Activated CD4-positive, alpha-beta T cell treated with anti-CD3 and anti-CD28 coated beads, Interleukin-2, amount 10 ng/mL, durations not matched to agents 7 days and 5 days (primary cell): Measurements from ENCODE around the gene PSTPIP1. TPM values are rescaled to one million over a fixed set of nuclear protein-coding genes. Genes with fewer than 3 reads are reported as not detected.

ENCODE experiments used
- CTCF ChIA-PET: fragments of 350-600 bp; sonication (Branson Sonifier 250); formaldehyde crosslinking; loops from one replicate; lab custom pipeline; 2021; ENCODE audit warnings: antibody characterized with exemption; lab: Charles Lee
- POLR2A ChIA-PET: fragments of 350-600 bp; sonication (Branson Sonifier 250); formaldehyde crosslinking; loops from one replicate; lab custom pipeline; 2021; ENCODE audit warnings: antibody characterized with exemption; lab: Charles Lee
- DNase-seq: peaks from one replicate; pipeline ENCODE4 v3.0.0-alpha.2; 2020
- H3K27ac Mint-ChIP-seq: one replicate; pipeline ENCODE4 v1.8.0; 2021; ENCODE audit warnings: mild to moderate bottlenecking, moderate library complexity, mixed read lengths
- H3K27me3 Mint-ChIP-seq: one replicate; pipeline ENCODE4 v1.8.0; 2021; ENCODE audit warnings: mixed read lengths
- H3K36me3 Mint-ChIP-seq: one replicate; pipeline ENCODE4 v1.8.0; 2021; ENCODE audit warnings: low read depth, mixed read lengths
- H3K4me1 Mint-ChIP-seq: one replicate; pipeline ENCODE4 v1.8.0; 2021; ENCODE audit warnings: mixed read lengths
- H3K4me3 Mint-ChIP-seq: one replicate; pipeline ENCODE4 v1.8.0; 2021; ENCODE audit warnings: mild to moderate bottlenecking, moderate library complexity, mixed read lengths
- H3K9me3 Mint-ChIP-seq: one replicate; pipeline ENCODE4 v1.8.0; 2021; ENCODE audit warnings: mixed read lengths
- total RNA-seq, 2 experiments: library from RNA; stranded (reverse); gene quantifications; one replicate each; pipeline ENCODE4 v1.2.3, GENCODE V29; 2021

PSTPIP1 gene
- total RNA-seq, 2 experiments from 2014 or later, result 135 to 176 TPM

- Mint-ChIP-seq H3K4me3 (no peak overlapping the region), H3K36me3 (peaks cover 69% of the 10 kb centered on the region), H3K27me3 (no peaks in the 10 kb centered on the region), H3K27ac (no peak overlapping the region), H3K9me3 (peaks cover 2% of the 10 kb centered on the region), H3K4me1 (peaks cover 9% of the 10 kb centered on the region)
- ChIA-PET POLR2A (no interaction called here), CTCF (interaction anchor here (1.1 to 2.8 kb wide), 7 partner anchors 10 to 59 kb away, joined by 3 to 12 read pairs (median 4); partner anchors contain the start of gene PSTPIP1)
- no peak for DNase-seq
These were observed 37.2 kb downstream of the PSTPIP1 start for GRCh38 chr15:77032052-77032646.

DNA sequence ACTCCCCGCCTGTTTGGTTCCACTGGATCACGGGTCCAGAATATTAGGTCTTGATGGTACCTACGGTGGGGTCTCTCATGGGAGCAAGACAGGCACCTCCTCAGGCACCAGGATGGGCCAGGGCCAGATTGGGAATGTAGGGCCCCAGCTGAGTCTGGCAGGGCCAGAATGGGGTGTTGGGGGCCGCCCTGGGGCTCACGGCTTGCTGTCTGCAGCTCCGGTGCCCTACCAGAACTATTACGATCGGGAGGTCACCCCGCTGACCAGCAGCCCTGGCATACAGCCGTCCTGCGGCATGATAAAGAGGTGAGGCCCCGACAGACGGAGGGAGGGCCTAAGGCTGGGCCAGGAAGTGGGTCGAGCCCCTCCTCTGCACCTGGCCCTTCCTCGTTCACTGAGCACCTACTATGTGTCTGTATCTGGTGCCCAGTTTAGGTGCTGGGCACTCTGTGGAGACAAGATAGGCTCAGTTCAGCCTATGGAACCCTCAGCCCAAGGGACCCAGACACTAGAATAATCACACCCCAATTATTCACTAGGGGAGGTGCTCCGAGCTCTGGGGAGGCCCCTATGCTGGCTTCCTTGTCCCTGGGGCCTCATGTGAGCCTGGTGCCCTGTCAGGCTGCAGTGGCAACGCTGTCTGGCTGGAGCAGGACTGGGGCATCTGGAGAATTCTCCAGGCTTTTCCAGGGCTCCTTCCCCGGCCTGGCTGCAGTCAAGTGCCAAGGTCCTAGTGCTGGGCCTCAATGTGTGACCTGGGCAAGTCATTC lies 37.9 kb downstream of the PSTPIP1 start:
- Mint-ChIP-seq H3K4me3 (no peak overlapping the region), H3K27ac (no peak overlapping the region), H3K27me3 (no peaks in the 10 kb centered on the region), H3K36me3 (peaks cover 74% of the 10 kb centered on the region), H3K9me3 (peaks cover 2% of the 10 kb centered on the region), H3K4me1 (peaks cover 10% of the 10 kb centered on the region)
- no peak for DNase-seq
- ChIA-PET CTCF (interaction anchor here (1.0 to 2.8 kb wide), 4 partner anchors 8 to 59 kb away, joined by 3 to 11 read pairs (median 4); partner anchors contain the start of gene PSTPIP1), POLR2A (no interaction called here)

DNA sequence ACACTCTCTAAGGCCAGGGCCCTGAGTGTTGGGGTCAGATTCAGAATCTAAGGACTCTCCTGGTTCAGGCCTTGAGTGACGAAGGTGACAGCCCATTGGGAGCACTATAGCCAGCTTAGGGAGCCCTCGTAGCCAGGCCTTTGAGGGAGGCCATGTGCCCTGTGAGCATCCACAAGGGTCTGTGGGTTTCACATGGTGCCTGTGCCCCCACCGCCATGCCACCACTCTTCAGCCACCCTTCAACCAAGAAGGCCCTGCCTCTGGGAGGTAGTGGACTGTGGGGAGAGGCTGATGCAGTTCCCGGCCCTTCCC lies 38.4 kb downstream of the PSTPIP1 start:
- Mint-ChIP-seq H3K27me3 (no peaks in the 10 kb centered on the region), H3K27ac (no peak overlapping the region)

DNA sequence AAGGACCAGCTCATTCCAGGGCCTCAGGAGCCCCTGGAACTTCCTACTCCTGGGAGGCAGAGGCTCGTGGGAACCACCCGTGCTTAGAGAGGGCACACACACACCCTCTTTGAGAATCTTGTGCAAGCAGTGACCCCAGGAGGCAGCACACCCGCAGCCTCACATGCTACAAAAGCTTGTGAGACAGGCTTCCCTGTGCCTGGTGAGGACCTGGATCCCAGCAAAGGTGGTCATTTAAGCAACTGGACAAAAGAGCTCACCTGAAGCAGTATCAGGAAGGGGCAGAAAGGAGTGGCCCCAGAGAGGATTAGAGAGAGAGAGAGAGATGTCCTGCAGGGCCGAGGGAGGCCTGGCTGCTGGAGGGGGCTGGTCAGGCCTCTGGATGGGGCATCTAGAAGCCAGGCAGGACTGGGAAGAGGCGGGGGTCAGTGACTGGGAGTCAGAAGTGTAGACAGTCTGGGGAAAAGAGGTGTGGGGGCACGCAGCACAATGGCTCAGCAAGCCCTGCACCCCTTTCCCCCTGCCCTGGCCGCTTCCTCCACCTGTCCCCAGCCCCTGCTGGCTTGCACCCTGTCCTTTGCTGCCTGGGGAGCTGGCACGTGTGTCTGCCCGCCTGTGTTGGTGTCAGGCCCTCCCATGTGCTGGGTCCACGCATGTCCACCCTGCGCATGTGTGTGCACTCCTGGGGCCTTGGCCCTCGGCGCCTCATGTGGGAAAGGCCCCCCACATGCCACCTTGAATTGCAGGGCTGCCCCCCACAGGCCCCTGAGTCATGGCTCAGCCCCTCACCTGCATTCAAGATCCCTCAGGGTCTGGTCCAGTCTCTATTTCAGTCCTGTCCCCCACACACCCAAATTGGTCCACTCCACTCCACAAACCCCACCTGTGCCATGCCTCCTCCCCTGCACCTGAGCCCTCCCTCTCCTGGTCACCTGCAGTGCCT lies 39.1 kb downstream of the PSTPIP1 start:
- H3K27ac Mint-ChIP-seq, result peak overlapping the region; percentile 60
- H3K9me3 Mint-ChIP-seq, result peaks cover 6% of the 10 kb centered on the region
- peaks cover 14% of the 10 kb centered on the region for H3K4me1 Mint-ChIP-seq
- no peaks in the 10 kb centered on the region for H3K27me3 Mint-ChIP-seq
- no peak overlapping the region for H3K4me3 Mint-ChIP-seq
- ChIA-PET POLR2A (no interaction called here), CTCF (interaction anchor here (1.0 to 2.4 kb wide), 4 partner anchors 10 to 60 kb away, joined by 3 to 7 read pairs (median 4); no protein-coding TSS in a partner anchor)
- no peak for DNase-seq
- H3K36me3 Mint-ChIP-seq, result peaks cover 79% of the 10 kb centered on the region

More for the DNA sequence above, 38.4 kb downstream of the PSTPIP1 start:
- peaks cover 11% of the 10 kb centered on the region for H3K4me1 Mint-ChIP-seq
- ChIA-PET CTCF (interaction anchor here (1.0 to 1.1 kb wide), 2 partner anchors 9 to 17 kb away, joined by 3 to 4 read pairs; no protein-coding TSS in a partner anchor), POLR2A (no interaction called here)
- no peak for DNase-seq
- peaks cover 3% of the 10 kb centered on the region for H3K9me3 Mint-ChIP-seq
- no peak overlapping the region for H3K4me3 Mint-ChIP-seq
- peaks cover 77% of the 10 kb centered on the region for H3K36me3 Mint-ChIP-seq

DNA sequence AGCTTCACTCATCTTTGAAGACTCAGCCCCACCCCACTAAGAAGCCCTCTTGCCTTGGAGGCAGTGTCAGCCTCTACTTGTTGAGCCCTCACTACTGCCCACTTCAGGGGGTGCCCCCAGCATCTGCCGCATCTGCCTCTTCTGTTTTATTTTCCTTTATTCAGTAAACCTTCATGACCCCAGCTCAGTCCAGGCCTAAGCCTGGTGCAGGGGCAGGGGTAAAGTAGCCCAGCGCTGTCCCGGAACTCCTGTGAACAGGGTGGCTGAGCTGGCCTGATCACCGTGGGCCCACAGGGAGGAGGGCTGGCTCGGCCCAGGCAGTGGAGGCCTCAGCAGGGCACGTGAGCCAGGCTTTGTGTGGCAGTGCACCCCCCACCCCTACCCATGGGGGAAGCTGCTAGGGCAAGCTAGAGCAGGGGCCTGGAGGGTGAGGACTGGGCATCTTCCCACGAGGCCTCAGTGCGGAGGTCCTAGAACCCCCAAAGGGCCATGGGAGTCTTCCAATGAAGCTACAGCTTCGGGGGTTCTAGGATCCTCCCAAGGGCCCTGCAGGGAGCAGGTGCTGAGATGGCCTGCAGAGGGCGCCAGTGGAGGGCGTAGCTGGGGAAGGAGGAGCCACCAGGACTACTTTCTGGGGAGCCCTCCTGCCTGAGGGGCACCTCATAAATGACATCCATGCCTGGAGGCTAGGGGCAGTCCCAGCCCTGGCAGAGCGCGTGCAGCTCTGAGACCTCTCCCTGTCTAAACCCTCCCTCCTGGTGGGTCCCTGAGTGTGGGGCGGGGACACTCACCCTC lies 40.0 kb downstream of the PSTPIP1 start:
- no peak for DNase-seq
- POLR2A ChIA-PET, result no interaction called here
- Mint-ChIP-seq H3K4me1 (peaks cover 13% of the 10 kb centered on the region), H3K9me3 (peaks cover 6% of the 10 kb centered on the region), H3K27me3 (no peaks in the 10 kb centered on the region), H3K4me3 (no peak overlapping the region), H3K36me3 (peaks cover 80% of the 10 kb centered on the region), H3K27ac (peak overlapping the region; percentile 60)
- CTCF ChIA-PET, result interaction anchor here (0.8 to 2.4 kb wide), 3 partner anchors 16 to 61 kb away, joined by 3 to 7 read pairs (median 4); no protein-coding TSS in a partner anchor

DNA sequence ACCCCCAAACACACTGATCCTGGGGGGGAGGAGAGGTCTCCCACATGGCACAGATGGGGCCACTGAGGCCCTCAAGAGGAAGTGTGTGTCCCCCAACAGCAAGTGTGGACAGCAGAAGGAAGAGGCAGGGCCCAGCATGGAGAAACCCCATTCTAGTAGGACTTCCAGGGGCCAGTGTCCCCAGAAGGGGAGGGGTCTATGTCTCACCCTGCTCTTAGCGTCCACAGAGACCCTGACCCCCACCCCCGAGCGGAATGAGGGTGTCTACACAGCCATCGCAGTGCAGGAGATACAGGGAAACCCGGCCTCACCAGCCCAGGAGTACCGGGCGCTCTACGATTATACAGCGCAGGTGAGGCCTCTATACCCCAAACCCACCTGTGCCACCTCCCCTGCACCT lies 40.7 kb downstream of the PSTPIP1 start:
- H3K36me3 Mint-ChIP-seq, result peaks cover 80% of the 10 kb centered on the region
- peaks cover 10% of the 10 kb centered on the region for H3K4me1 Mint-ChIP-seq
- no peak overlapping the region for H3K4me3 Mint-ChIP-seq
- POLR2A ChIA-PET, result no interaction called here
- H3K9me3 Mint-ChIP-seq, result peaks cover 7% of the 10 kb centered on the region
- CTCF ChIA-PET, result interaction anchor here (0.8 to 2.4 kb wide), 3 partner anchors 15 to 62 kb away, joined by 3 to 7 read pairs (median 4); no protein-coding TSS in a partner anchor
- no peak for DNase-seq
- no peak overlapping the region for H3K27ac Mint-ChIP-seq
- no peaks in the 10 kb centered on the region for H3K27me3 Mint-ChIP-seq

GRCh38 chr15:77035999-77036471 lies 41.1 kb downstream of the PSTPIP1 start:
- no peak for DNase-seq
- peaks cover 9% of the 10 kb centered on the region for H3K9me3 Mint-ChIP-seq
- POLR2A ChIA-PET, result no interaction called here
- H3K4me3 Mint-ChIP-seq, result no peak overlapping the region
- no peaks in the 10 kb centered on the region for H3K27me3 Mint-ChIP-seq
- peaks cover 84% of the 10 kb centered on the region for H3K36me3 Mint-ChIP-seq
- CTCF ChIA-PET, result interaction anchor here (0.8 to 2.4 kb wide), 3 partner anchors 15 to 62 kb away, joined by 3 to 7 read pairs (median 4); no protein-coding TSS in a partner anchor
- H3K4me1 Mint-ChIP-seq, result peaks cover 10% of the 10 kb centered on the region
- peak overlapping the region; percentile 64 for H3K27ac Mint-ChIP-seq

GRCh38 chr15:77036537-77037387 lies 41.8 kb downstream of the PSTPIP1 start:
- Mint-ChIP-seq H3K27me3 (no peaks in the 10 kb centered on the region), H3K9me3 (peaks cover 9% of the 10 kb centered on the region), H3K4me3 (peak overlapping the region; percentile 16), H3K27ac (peak overlapping the region; percentile 72), H3K4me1 (peaks cover 7% of the 10 kb centered on the region), H3K36me3 (peaks cover 79% of the 10 kb centered on the region)
- ChIA-PET CTCF (interaction anchor here (1.0 to 2.4 kb wide), 2 partner anchors 17 to 63 kb away, joined by 3 to 7 read pairs; no protein-coding TSS in a partner anchor), POLR2A (no interaction called here)
- no peak for DNase-seq

DNA sequence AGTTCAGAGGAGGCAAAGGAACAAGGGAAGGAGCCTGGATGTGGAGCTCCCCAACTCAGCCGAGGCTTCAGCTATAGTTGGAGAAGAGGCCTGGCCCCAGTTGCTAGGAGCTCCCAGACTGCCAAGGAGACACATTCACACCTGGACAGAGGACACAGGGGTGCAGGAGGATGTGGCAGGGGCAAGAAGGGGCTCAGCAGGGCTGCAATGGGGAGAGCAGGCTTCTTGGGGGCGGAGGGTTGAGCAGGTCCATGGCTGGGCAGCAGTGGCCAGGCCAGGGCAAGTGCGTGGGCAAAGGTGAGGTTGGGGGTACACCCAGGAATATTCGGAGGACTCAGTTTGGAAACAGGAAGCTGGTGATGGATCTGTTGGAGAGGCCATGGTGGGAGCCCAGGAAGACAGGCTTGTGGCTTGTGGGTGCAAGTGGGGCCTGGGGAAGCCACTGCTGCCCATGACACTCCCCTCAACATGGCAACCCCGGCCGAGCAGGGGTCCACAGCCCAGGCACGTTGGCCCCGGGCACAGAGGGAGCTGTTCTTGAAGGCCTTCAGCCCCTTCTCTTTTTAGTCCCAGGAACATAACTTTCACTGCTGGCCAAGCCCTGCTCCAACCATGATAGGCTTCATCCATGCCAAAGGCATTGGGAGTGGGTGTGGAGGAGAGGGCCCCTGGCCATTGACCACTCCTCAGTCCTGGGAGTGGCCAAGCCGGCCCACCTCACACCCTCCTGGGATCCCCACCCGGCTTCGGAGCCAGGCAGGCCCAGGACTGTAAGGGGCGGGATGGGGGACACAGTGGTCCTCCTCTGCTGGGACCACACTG lies 42.7 kb downstream of the PSTPIP1 start:
- Mint-ChIP-seq H3K4me1 (peaks cover 7% of the 10 kb centered on the region), H3K4me3 (peak overlapping the region; percentile 16), H3K36me3 (peaks cover 80% of the 10 kb centered on the region), H3K27me3 (no peaks in the 10 kb centered on the region), H3K27ac (peak overlapping the region; percentile 72), H3K9me3 (peaks cover 9% of the 10 kb centered on the region)
- ChIA-PET CTCF (no interaction called here), POLR2A (no interaction called here)
- no peak for DNase-seq

- H3K4me1 Mint-ChIP-seq, result peaks cover 7% of the 10 kb centered on the region
- peak overlapping the region; percentile 76 for H3K27ac Mint-ChIP-seq
These were observed 43.6 kb downstream of the PSTPIP1 start for GRCh38 chr15:77038312-77039216.

More at GRCh38 chr15:77038312-77039216, 43.6 kb downstream of the PSTPIP1 start:
- no peak for DNase-seq
- peaks cover 9% of the 10 kb centered on the region for H3K9me3 Mint-ChIP-seq
- POLR2A ChIA-PET, result no interaction called here
- no peaks in the 10 kb centered on the region for H3K27me3 Mint-ChIP-seq
- H3K36me3 Mint-ChIP-seq, result peaks cover 76% of the 10 kb centered on the region
- no peak overlapping the region for H3K4me3 Mint-ChIP-seq
- CTCF ChIA-PET, result no interaction called here
